COLO829 (cell line): ENCODE data around the gene RTP5.
"Not testable (repeated sequence)": the region's sequence is repeated elsewhere in the genome, so short reads cannot be mapped to it uniquely, and the experiment has no call there.

ENCODE experiments used
- DNase-seq: peaks from one replicate; pipeline ENCODE4 v3.0.0; 2012; ENCODE audit warnings: low spot score

RTP5 gene

GRCh38 chr2:241902357-241902991, 32.9 kb downstream of the RTP5 start:
- DNase-seq, result no peak

GRCh38 chr2:241903121-241904010, 33.8 kb downstream of the RTP5 start:
- DNase-seq, result no peak

GRCh38 chr2:241904011-241904718, 34.6 kb downstream of the RTP5 start:
- DNase-seq, result no peak

GRCh38 chr2:241904791-241905710, 35.5 kb downstream of the RTP5 start:
- DNase-seq, result no peak

GRCh38 chr2:241905716-241906377, 36.3 kb downstream of the RTP5 start:
- no peak for DNase-seq

- DNase-seq, result not testable (repeated sequence)
Measured at GRCh38 chr2:241906378-241906770, 36.8 kb downstream of the RTP5 start.

- DNase-seq, result no peak
Measured at GRCh38 chr2:241906826-241907570, 37.5 kb downstream of the RTP5 start.

GRCh38 chr2:241907831-241908230, 38.3 kb downstream of the RTP5 start:
- not testable (repeated sequence) for DNase-seq

- no peak for DNase-seq
Measured at GRCh38 chr2:241908686-241909420, 39.3 kb downstream of the RTP5 start.

- no peak for DNase-seq
Measured at GRCh38 chr2:241909769-241910168, 40.2 kb downstream of the RTP5 start.

GRCh38 chr2:241910604-241911520, 41.3 kb downstream of the RTP5 start:
- DNase-seq, result no peak

GRCh38 chr2:241911551-241911950, 42.0 kb downstream of the RTP5 start:
- DNase-seq, result no peak

GRCh38 chr2:241912021-241912555, 42.6 kb downstream of the RTP5 start:
- DNase-seq, result no peak

- DNase-seq, result no peak
Measured at GRCh38 chr2:241913703-241914102, 44.2 kb downstream of the RTP5 start.

GRCh38 chr2:241914542-241914941, 45.0 kb downstream of the RTP5 start:
- no peak for DNase-seq

- not testable (repeated sequence) for DNase-seq
Measured at GRCh38 chr2:241921631-241922030, 52.1 kb downstream of the RTP5 start.

GRCh38 chr2:241922411-241922810, 52.9 kb downstream of the RTP5 start:
- no peak for DNase-seq
